ENCODE data around the gene TMEM30A.

The TMEM30A gene

DNA sequence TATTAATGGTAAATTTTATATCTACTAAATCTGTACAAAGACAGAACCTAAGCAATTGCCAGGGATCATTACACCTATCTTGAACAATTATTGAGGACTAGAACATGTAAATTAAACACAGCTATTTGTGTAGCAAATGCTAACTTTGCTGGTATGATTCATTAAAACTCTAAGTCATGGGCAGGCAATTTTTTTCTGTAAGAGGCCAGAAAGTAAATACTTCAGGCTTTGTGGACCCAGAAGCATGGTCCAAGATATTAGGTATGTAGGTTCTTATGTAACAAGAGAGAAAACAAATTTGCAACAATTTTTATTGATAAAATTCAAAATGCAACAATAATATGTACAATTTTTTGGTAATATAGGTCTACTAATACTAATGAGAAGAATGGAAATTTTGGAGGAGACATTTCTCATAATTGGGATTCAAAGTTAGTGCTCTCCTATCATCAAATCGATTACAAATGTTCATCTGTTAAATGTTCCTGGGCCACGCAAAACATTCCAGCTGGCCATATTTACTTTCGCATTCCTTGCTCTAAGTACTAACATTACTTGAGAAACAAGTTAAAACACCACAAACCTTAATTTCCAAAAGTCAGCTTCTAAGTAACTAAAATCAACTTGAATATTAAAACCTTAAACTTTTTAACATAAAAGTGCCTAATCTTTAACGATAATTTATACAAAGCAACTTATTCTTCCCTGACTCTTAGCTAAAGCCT, 4.3 kb downstream of the TMEM30A start:
- TF ChIP-seq EZH2phosphoT487 (conservative IDR thresholded peaks at IDR 0.05; ENCODE audit: low read length), result no peak
- TF ChIP-seq, protein P1, sequence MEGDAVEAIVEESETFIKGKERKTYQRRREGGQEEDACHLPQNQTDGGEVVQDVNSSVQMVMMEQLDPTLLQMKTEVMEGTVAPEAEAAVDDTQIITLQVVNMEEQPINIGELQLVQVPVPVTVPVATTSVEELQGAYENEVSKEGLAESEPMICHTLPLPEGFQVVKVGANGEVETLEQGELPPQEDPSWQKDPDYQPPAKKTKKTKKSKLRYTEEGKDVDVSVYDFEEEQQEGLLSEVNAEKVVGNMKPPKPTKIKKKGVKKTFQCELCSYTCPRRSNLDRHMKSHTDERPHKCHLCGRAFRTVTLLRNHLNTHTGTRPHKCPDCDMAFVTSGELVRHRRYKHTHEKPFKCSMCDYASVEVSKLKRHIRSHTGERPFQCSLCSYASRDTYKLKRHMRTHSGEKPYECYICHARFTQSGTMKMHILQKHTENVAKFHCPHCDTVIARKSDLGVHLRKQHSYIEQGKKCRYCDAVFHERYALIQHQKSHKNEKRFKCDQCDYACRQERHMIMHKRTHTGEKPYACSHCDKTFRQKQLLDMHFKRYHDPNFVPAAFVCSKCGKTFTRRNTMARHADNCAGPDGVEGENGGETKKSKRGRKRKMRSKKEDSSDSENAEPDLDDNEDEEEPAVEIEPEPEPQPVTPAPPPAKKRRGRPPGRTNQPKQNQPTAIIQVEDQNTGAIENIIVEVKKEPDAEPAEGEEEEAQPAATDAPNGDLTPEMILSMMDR (IDR thresholded peaks at IDR 0.05; ENCODE audit: insufficient read depth, low read length, poor library complexity, severe bottlenecking), result no peak
- H3K27ac ChIP-seq (ENCODE audit: low read depth, low read length), result no peak overlapping the region

DNA sequence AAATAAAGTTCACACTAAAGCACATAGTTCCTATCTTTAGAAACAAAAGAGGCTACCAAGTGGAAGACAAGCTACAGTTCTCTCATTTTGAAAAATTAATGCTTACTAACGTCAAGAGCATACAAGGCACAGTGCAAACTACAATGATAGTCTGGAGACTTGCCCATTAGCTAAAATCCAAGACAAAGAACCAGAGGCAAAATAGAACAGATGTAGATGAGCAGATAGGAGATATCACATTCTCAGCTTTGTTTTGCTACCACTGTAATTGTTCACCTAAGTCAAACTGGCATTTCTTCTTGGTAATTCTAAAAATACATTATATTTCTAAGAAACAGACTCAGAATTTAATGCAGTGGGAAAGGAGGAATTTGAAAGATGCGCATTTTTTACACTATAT, 5.2 kb downstream of the TMEM30A start:
- no peaks in the 10 kb centered on the region for H3K9me3 ChIP-seq (ENCODE audit: insufficient read depth, low read length)
- H3K9me2 ChIP-seq (replicated peaks; ENCODE audit: insufficient read depth, low read length), result no peaks in the 10 kb centered on the region
- no peak for TF ChIP-seq EZH2phosphoT487 (conservative IDR thresholded peaks at IDR 0.05; ENCODE audit: low read length)
- TF ChIP-seq, protein P1 (IDR thresholded peaks at IDR 0.05; ENCODE audit: insufficient read depth, low read length, poor library complexity, severe bottlenecking), result no peak
- H3K4me3 ChIP-seq (ENCODE audit: insufficient read depth, low read length, poor library complexity, severe bottlenecking), result no peak overlapping the region
- peak overlapping the region; percentile 93 for H3K4me2 ChIP-seq (ENCODE audit: low read depth, low read length, poor library complexity, severe bottlenecking)
- H3F3A ChIP-seq (ENCODE audit: insufficient read depth), result no peaks in the 10 kb centered on the region
- H2AFZ ChIP-seq (ENCODE audit: low read depth, low read length, severe bottlenecking), result no peak overlapping the region
- H3K27me3 ChIP-seq (ENCODE audit: low read length), result no peaks in the 10 kb centered on the region
- H3K9ac ChIP-seq (ENCODE audit: low read length), result no peak overlapping the region
- H3K79me2 ChIP-seq (ENCODE audit: insufficient read depth, low read length), result peaks cover 97% of the 10 kb centered on the region
- no peaks in the 10 kb centered on the region for H3K36me3 ChIP-seq (ENCODE audit: low read length)
- peaks cover 17% of the 10 kb centered on the region; the same call in 1 of the 2 replicates for H4K20me1 ChIP-seq (ENCODE audit: low read depth, low read length)
- H3K27ac ChIP-seq (ENCODE audit: low read depth, low read length), result no peak overlapping the region

More for the DNA sequence above, 4.3 kb downstream of the TMEM30A start:
- no peaks in the 10 kb centered on the region for H3K36me3 ChIP-seq (ENCODE audit: low read length)
- peak overlapping the region; percentile 93 for H3K4me2 ChIP-seq (ENCODE audit: low read depth, low read length, poor library complexity, severe bottlenecking)
- peaks cover 96% of the 10 kb centered on the region for H3K79me2 ChIP-seq (ENCODE audit: insufficient read depth, low read length)
- H2AFZ ChIP-seq (ENCODE audit: low read depth, low read length, severe bottlenecking), result no peak overlapping the region
- no peaks in the 10 kb centered on the region for H3K9me2 ChIP-seq (replicated peaks; ENCODE audit: insufficient read depth, low read length)
- H4K20me1 ChIP-seq (ENCODE audit: low read depth, low read length), result peaks cover 17% of the 10 kb centered on the region; the same call in 1 of the 2 replicates
- no peaks in the 10 kb centered on the region for H3K27me3 ChIP-seq (ENCODE audit: low read length)
- peaks cover 4% of the 10 kb centered on the region; the same call in 1 of the 2 replicates for H3F3A ChIP-seq (ENCODE audit: insufficient read depth)
- no peak overlapping the region for H3K4me3 ChIP-seq (ENCODE audit: insufficient read depth, low read length, poor library complexity, severe bottlenecking)
- H3K9me3 ChIP-seq (ENCODE audit: insufficient read depth, low read length), result no peaks in the 10 kb centered on the region
- no peak overlapping the region for H3K9ac ChIP-seq (ENCODE audit: low read length)

DNA sequence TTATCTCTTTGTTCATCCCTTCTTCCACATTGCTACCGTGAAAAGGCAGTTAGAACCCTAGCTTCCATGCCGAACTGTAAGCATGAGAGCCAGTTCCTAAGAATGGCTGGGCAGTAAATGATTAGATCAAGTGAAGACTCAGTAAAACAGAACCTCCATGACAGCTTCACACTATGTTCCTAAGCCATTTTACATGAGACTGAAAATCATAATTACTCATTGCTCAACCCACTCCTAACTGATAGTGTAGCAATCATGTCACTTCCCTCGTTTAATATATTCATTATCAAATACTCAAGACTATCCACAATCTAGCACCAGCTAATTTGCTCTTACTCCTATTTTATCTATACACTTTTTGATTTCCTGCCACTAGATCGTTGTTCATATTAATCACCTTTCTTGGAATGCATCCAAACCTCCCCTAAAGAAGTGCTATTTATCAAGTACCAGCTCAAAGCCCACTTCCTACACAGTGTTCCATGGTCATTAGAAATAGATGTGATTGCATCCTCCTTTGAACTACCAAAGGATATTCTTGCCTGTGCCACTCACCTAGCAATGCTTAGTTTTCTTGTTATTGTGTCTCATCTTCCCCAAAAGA, 6.0 kb downstream of the TMEM30A start:
- TF ChIP-seq, protein P1 (IDR thresholded peaks at IDR 0.05; ENCODE audit: insufficient read depth, low read length, poor library complexity, severe bottlenecking), result no peak
- TF ChIP-seq EZH2phosphoT487 (conservative IDR thresholded peaks at IDR 0.05; ENCODE audit: low read length), result no peak
- Histone ChIP-seq H3K9me2 (replicated peaks; ENCODE audit: insufficient read depth, low read length) (no peaks in the 10 kb centered on the region), H3F3A (ENCODE audit: insufficient read depth) (no peaks in the 10 kb centered on the region), H3K9me3 (ENCODE audit: insufficient read depth, low read length) (no peaks in the 10 kb centered on the region), H3K4me2 (ENCODE audit: low read depth, low read length, poor library complexity, severe bottlenecking) (no peak overlapping the region), H3K9ac (ENCODE audit: low read length) (no peak overlapping the region), H3K79me2 (ENCODE audit: insufficient read depth, low read length) (peaks cover 97% of the 10 kb centered on the region), H2AFZ (ENCODE audit: low read depth, low read length, severe bottlenecking) (no peak overlapping the region), H3K36me3 (ENCODE audit: low read length) (no peaks in the 10 kb centered on the region), H3K27me3 (ENCODE audit: low read length) (no peaks in the 10 kb centered on the region), H3K4me3 (ENCODE audit: insufficient read depth, low read length, poor library complexity, severe bottlenecking) (no peak overlapping the region), H4K20me1 (ENCODE audit: low read depth, low read length) (peaks cover 16% of the 10 kb centered on the region; the same call in 1 of the 2 replicates), H3K27ac (ENCODE audit: low read depth, low read length) (no peak overlapping the region)
